Bone marrow (tissue), 2 donors: ENCODE results near the gene PIR.

Experiments used
- DNase-seq, 2 donors: peaks; one replicate each; lab custom pipeline; 2025; lab: John Stamatoyannopoulos, UW

The PIR gene

DNA sequence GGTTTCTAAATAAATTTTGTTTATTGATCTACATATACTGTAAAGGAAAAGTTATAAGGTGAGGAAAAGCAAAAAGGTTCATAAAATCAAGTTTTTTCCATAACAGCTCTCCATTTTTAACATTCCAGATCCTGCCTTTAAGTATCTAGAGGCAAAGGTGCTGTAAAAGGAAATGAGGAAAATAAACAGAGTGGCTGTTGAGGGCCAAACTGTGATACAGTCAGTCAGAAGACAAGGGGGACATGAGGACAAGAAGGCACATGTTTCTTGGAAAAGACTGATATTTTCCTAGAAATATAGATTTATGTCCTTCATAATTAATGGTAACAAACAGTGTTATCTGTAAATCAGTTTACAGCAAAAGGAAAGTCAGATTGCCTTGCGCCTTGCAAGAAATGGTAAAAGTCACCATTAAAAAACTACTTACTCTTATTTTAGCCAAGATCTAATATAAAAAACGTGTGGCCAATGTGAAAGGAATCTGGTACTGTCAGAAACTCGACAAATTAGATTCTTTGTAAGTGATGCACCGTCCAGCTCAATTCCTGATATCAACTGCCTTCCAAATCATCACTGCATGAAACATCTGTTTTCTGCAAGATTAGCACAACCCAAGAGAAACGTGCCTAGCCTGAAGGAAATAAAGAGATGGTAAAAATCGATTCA lies 75.0 kb downstream of the PIR start:
- no peak for DNase-seq

DNA sequence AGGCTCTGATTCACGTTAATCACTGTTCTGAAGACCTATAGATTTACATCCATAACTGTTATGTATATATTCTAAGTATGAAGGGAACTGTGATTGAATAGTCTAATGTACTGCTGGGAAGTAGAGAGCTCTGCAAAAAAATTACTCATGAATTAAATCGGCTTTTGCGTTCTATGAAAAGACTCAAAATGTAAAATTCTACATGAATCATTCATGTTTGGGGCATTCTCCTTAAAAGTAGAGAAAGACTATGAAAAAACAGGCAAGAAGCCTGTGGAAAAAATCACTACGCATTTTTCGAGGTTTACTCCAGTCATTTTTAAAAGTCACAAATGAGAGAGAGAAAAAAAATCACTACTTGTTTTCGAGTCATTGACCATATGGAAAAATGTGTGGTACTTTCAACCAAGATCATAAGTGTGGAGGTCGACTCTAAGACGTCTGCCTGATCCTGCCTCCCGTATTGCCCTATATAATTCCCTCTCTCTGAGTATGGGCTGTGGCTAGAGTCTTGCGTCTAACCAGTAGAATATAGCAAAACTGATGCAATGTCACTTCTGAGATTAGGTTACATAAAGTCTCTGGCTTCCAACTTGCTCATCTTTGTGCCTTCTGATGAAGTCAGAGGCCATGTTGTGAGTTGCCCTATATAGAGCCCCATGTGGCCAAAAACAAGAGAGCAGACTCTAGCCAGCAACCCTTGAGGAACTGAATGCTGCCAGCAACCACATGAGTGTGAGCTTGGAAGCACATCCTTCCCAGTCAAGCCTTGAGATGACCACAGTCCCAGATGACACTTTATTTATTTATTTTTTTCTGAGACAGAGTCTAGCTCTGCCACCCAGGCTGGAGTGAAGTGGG lies 76.8 kb downstream of the PIR start:
- DNase-seq, result no peak

DNA sequence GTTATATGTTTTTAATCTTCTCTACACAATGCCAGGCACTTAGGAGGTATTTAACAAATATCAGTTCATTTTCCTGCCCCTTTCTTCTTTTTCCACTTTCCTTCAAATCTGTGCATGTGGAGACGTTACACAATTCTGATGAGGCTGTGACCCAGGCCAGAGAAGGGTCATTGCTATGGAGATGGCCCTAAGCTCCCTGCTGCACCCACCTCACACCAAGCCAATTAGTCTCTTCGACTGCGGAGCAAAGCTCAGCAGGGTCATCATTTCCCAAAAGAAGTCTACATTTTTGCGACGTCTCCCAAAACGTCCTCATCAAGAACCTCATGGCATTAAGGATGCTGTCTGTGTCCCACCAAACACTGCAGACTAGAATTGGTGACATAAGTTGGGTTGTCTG lies 80.0 kb downstream of the PIR start:
- DNase-seq, result no peak

DNA sequence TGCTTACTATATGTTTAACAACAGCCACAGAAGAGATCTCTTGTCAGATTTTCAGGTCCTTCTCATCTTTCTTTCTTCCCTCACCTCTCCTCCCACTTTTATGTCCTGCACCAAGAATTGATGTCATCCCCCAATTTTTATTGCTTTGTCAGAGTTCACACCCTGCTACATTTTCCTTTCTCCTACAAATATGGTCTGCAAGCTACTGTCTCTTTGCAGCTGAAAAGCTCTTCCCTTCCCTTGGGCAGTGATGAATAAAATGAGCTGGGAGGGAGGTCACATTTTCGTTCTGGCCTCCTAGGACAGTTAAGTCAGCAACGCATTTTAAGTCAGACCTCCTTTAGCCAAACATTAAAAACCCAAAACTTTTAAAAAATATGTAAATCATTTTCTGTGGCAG lies 82.2 kb downstream of the PIR start:
- DNase-seq, result no peak

DNA sequence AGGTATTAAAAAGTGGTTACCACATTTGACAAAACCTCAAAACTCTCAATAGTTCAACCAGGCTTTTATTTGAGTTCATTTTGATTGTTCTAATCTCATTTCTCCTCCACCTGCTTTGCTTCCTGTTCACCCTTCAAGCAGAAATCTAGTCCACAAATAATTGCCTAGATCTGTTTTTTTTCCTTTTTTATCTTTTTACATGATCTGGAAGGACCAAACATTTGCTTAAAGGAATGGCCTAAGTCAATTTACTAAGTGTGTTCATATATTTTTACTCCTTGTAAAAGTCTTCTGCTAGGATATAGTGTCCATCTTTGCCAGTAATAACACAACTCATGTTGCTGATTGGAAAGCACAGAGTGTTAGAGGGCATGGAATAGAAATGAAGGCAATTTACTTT lies 82.7 kb downstream of the PIR start:
- no peak for DNase-seq

DNA sequence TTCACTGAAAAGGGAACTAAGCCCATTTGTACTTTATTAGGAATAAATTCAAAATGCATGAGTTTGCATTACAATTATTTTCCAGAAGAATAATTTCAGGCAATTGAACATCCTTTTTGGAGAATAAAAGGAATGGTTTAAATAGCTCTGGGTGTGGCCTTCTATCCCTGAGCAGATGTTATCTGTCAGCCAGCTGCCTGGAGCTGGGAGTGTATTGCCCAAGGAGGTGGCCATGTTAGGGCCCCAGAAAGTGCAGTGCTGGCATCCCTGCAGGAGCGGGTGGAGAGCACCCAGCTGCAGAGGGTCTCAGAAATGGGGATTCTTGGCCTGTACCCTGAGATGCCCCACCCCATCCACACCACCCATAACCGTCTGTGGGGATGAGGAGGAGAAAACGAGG lies 87.3 kb downstream of the PIR start:
- no peak for DNase-seq

DNA sequence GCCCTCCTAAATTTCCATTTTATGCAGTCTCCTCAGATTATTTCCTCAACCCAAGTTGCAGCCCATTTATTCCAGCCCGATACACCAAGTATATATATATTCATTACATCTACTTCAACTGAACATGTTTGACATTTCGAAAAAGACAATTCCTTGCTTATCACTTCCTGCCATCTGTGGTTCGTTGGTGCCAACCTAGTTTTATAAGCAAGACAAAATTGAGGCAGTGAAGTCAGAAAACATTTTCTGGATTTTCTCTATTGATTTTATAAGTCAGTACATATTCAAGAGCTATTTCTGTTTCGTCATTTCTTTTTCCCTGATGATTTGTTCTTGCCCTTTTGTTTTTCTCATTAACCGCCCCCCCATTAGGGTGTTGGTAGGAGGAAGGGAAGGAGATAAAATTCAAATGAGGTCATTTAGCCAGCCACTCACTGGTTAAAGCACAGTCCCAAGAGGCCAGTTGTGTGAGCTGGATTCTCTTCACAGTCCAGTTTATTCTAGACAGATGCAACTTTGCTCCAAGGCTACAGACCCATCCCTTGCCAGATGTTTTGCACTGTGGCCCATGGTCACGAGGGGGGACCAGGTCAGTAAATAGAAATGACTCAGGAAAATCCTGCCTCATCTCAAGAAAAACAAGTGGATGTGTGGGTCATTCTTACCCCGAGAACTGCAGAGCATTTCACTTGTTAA lies 88.6 kb downstream of the PIR start:
- DNase-seq, result no peak

DNA sequence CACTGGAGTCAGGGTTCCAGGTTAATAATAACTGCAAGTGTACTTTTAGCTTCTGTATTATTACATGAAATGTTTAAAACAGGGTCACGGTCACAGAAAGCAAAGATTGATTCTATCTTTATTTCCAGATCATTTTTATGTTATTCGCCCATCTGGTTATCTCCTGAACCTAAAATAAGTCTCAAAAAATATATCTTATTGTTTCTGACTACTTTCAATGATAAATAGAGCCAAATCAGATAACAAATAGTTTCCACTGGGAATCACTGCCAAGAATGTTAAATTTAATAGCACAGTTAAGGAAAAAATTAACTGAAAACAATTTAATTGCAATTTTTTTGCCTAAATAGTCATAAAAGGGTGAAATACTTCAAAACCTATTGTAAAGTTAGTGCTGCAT lies 91.8 kb downstream of the PIR start:
- DNase-seq, result no peak

DNA sequence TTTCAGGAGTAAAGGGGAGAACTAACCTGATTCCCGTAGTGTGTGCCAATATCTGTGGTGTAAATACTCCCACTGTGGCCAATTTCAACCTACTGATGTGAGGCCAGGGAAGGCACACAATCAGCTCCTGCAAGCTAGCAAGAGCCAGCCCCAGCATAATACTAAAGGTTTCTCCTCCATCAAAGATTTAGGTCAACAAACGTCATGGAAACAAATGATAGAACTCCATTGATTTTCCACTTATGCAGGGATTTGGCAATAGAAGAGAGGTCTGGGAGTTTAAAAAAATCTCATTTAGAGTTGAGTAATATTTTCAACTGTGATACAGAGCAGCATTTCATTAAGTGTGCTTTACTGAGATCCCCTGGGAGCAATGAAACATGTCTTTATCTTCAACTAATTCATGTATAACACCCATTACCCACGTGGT lies 93.2 kb downstream of the PIR start:
- DNase-seq, result no peak

DNA sequence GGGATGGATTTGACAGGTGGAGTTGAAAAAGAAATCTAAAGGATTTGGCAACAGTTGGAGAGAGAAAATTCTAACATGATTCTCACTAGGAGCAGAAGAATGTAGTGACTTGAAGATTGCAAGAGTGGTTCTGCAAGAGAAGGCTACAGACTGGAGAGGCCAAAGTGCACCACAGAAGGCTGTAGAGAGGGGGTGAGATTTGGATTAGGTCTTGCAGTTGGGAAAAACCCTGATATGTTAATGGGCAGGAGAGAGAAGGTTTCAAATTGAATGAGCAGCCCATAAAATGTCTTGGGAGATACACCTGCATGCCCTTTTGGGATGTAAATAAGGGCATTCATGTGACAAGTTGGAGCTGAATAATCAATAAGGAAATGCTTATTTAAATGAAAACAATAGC lies 94.3 kb downstream of the PIR start:
- no peak for DNase-seq

DNA sequence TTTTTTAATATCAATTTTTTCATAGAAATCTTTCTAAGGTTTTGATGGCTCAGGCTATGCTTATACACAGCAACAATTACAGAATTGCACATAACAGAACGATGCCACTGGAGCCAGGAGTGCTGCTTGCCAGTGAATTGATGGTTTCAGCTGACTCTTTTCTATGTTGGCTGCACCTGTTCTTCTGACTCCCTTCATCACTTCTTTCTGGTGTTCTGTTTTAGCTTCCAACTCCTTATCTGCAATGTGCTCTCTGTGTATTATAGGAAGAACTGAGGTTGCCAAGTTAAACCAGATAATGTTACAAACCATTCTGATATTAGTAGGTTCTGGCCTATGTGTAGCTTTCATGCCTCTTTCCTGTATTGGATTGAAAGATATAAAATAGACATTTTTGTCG lies 97.3 kb downstream of the PIR start:
- DNase-seq, result no peak

DNA sequence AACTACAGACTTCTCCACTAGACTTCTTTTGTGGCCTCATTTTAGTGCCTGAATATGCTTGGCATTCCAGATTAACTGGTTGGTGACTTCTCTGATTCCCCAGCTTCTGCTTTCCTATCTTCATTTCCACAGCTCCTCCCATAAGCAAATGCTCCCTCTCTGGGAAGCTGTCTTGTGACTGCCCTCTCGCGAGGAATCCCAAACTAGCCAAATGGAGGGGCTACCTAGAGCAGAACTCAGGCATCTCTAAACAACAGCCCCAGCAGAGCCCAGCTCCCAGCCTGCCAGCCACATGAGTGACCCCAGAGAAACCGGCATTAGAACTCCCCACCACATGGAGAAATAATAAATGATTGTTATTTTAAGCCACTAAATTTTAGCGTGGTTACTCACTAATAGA lies 101.3 kb downstream of the PIR start:
- DNase-seq, result no peak

DNA sequence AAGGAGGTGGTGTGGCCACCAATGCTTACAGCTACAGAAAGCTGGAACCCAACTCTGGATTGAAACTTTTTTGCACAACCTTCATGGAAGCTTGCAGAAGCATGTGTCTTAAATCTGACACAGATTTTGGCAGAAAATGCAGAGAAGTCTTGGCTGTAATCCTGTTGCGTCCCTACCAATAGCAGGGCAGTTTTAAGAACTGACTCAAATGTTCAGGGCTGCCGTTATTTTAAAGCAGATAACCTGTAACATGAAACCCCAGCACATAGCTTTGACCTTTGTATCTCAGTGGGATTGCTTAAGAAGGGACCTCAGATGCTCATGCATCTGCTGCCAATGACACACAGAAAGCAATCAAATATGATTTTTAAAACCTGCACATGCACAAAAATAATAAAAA lies 108.8 kb downstream of the PIR start, which contains the start of gene VEGFD:
TSS of gene VEGFD (minus strand) at position 110 of the 400 bp plus-strand sequence. CDS start 467 bp downstream, outside the sequence.
- DNase-seq, result no peak

DNA sequence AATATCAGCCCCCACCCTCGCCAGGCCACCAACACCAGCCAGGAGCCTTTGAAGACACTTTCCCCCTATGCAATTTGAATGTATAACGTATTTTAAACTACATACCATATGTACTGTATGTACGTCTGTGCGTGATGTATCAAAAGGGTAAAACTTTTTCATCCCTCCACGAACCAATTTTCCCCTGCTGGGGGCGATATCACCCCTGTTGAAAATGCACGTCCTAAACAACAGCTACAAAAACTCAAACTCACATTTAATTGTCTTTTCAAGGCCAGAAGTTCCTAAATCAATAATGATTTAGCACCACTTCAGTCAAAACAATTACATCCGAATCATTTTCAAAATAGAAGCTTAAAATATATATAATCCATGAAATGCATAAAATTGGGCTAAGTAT lies 110.3 kb downstream of the PIR start:
- no peak for DNase-seq

DNA sequence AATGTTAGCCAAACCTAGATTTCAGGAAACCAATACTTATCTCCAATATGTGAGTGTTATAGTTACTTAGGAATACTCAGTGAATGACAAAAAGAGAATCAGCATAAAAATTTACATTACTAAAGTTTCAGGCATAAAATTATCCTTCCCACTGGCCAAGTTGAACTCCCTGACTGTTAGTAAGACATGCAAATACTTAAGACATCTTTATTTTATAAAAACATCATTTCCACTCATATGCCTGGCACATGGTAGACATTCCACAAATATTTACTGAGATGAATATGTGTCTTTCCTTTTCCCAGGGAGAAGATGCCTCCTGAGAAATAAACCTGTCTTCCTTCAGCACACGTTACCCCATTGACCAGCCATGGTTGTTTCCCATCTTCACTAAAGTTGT lies 116.2 kb downstream of the PIR start:
- no peak for DNase-seq

DNA sequence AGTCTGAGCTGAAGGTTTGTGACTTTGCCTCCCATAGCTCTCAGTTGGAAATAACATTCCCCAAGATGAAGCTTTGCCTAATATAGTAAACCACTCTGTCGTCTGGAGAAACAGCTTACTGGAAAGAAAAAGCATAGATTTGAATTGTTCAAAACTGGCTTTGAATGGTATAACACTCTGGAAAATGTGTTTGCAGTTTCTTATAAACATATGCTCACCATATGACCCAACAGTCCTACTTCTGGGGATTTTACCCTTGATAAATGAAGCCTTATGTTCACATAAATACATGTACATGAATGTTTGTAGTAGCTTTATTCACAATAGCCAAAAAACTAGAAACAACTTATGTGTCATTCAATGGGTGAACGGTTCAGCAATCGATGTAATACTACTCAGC lies 119.2 kb downstream of the PIR start:
- DNase-seq, result no peak

DNA sequence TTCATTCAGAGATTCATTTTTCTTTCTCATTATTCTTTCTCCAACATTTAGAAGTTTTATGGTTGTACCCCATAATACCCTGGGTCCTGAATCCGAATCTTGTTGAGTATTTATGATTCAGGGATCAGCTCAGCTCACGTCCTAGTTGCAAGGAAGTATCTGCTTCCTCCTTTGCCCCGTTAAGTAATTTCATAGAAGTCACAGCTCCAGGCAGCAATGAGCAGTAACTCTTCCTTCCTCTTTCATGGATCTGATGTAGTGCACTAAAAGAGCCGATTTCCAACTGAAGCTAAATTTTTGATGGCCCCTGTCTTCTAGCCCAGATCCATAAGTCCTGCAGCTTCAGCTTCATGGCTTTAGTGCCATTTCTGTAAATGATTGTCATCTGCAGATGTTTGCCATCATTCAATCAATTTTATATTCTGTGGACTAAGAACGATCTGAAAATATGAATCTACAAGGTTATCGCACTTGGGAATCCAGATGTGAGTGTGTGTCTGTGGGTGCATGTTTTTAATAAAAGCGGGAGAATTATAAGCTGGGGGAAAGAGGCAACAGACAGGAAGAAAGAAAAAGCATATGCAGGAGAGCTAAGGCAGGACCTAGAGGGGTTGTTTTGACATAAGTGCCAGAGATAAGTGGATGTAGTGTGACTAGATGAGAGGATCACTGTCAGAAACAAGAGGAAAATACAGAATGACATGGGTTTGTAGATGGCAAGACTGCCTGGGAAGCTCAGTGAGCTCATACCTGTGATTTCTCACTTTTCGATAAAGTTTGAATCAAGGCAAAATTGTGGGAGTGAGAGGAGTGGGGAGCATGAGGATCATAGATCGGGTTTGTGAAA lies 126.4 kb downstream of the PIR start:
- peak in 1 of 2 donors; percentile 22 for DNase-seq

DNA sequence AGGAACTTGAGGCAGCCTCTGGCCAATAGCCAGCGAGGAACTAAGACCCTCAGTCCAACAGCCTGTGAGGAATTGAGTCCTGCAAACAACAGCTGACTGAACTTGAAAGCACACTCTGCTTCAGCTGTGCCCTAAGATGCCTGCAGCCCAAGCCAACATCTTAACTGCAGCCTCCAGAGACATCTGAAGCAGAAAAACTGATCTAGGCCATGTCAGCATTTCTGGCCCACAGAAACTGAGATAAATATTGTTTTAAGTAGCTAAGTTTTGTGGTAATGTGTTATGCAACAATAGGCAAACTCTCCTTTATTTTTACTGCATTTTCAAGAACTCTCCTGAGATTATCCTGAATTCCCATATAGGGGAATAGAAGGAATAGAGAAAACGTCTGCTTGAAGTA lies 133.4 kb downstream of the PIR start:
- DNase-seq, result no peak

DNA sequence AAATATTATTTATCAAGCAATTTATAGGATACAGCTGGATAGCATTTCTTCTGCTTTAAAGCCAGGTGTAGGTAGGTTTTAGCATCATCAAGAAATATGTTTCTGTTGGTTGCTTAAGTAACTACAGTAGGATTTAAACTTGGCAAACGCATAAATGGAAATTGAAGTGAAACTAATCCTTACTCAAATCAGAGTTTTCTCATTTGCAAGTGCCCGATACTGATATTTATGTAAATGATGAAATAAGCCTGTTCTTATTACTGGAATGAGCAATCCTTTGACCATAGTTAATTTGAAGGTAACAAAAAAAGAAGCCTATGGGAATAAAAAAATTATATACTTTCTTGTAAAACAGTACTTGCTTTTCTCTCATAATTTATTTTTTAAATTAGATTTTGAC lies 134.6 kb downstream of the PIR start:
- no peak for DNase-seq

DNA sequence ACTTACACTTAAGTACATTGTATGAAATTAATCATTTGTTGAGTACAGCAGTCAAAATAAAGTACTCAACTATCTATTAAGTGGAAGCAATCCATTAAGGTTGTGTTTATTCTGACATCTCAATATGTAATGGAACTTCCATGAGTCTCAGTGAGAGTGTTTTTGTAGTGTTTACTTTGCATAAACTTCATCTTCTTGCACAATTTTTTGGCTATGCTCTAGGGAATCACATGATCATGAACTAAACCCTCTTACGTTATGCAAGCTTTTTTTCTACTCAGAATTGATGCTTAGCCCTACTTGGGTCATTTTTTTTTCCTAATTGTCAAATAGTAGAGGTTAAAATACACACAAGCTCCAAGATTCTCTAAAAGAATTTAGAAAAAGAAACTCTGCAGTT lies 136.7 kb downstream of the PIR start:
- no peak for DNase-seq

DNA sequence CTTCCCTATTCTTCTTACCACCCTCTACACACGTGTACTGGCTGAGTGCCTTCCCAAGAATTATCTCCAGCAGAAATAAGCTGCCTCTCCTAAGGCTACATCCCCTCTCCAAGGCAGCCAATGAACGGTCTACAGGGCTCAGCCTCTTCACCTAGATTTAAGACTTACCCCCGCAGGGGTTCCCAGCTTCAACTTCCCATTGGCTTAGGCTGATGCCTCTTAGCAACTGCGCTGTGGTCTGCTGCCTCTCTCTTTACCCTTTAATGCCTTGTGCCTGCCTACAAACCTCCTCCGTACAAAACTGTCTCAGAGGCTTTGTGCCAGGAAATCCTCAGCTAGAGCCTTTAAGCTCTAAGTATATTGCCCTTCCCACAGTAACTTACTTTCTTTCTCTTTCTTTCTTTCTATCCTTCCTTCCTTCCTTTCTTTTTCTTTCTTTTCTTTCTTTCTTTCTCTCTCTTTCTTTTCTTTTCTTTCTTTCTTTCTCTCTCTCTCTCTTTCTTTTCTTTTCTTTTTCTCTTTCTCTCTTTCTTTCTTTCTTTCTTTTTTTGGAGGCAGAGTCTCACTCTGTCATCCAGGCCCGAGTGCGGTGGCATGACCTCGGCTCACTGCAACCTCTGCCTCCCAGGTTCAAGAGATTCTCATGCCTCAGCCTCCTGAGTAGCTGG lies 142.7 kb downstream of the PIR start:
- DNase-seq, result no peak
